Muscle of leg (tissue), 11 donors: Measurements from ENCODE around the gene ZNF341. TPM values are rescaled to one million over a fixed set of nuclear protein-coding genes. Genes with fewer than 3 reads are reported as not detected.
"Not testable (repeated sequence)": the region's sequence is repeated elsewhere in the genome, so short reads cannot be mapped to it uniquely, and the experiment has no call there.

Experiments
- DNase-seq: peaks from one replicate; pipeline ENCODE4 v3.0.0; 2013
- H3K27ac ChIP-seq: one replicate; pipeline ENCODE4 v1.5.1; 2013; ENCODE audit warnings: mild to moderate bottlenecking, low read length, control low read depth
- H3K27me3 ChIP-seq: one replicate; pipeline ENCODE4 v1.6.1; 2013; ENCODE audit warnings: low read length; ENCODE audit not compliant: control insufficient read depth, insufficient read depth
- H3K36me3 ChIP-seq: one replicate; pipeline ENCODE4 v1.6.1; 2013; ENCODE audit warnings: low read length; ENCODE audit not compliant: control insufficient read depth, insufficient read depth
- H3K4me1 ChIP-seq: one replicate; pipeline ENCODE4 v1.6.1; 2013; ENCODE audit warnings: low read length; ENCODE audit not compliant: control insufficient read depth, insufficient read depth
- H3K4me3 ChIP-seq: one replicate; pipeline ENCODE4 v1.5.1; 2013; ENCODE audit warnings: low read length, control low read depth
- H3K9me3 ChIP-seq: replicated peaks from 2 replicates; pipeline ENCODE4 v1.6.1; 2013; ENCODE audit warnings: low read depth, low read length; ENCODE audit not compliant: control insufficient read depth
- WGBS: methylation state at CpG from one replicate; pipeline ENCODE4 v1.1.5; 2013; ENCODE audit warnings: missing lambda C conversion rate; ENCODE audit not compliant: insufficient coverage; 5-methylcytosine and 5-hydroxymethylcytosine counted together
- polyA plus RNA-seq, 8 donors: library from polyadenylated mRNA; unstranded; fragments of 120-200 nt; gene quantifications; one replicate each; pipeline versions ENCODE4 v1.2.1 to v1.2.3, GENCODE V29; 2013; ENCODE audit warnings: inconsistent platforms in 1 of 8, low replicate concordance in 1 of 8; ENCODE audit not compliant: insufficient read length in 8 of 8, insufficient read depth in 1 of 8
- total RNA-seq: library from RNA; stranded (reverse); fragments of 120-200 nt; gene quantifications from one replicate; pipeline ENCODE4 v1.2.4, GENCODE V29; 2013

ZNF341 gene
- total and polyA plus RNA-seq, 9 donors: 1.3 to 3.2 (median 2.8) TPM

DNA sequence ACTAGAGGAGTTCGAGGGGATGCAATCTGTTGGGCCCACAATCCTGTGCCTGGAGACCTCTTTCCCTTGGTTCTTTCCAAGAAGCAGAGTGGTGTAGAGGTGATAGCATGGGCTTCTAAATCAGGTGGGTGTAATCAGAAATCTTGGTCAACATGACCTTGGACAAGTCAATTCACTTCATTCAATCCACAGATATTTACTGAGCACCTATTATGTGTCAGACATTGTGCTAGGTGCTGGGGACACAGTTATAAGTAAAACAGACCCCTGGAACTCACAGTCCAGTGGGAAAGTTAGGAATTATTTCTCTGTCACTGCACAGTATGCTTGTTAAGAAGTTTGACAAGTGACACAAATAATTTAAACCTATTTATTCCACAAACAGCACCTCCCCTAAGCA, 42.3 kb upstream of the ZNF341 start:
- H3K36me3 ChIP-seq: no peaks in the 10 kb centered on the region
- no peak for DNase-seq
- peaks cover 29% of the 10 kb centered on the region for H3K4me1 ChIP-seq
- no peak overlapping the region for H3K4me3 ChIP-seq
- H3K27ac ChIP-seq: no peak overlapping the region
- no CpG with 5 or more reads among the region's 1 CpG for WGBS
- H3K27me3 ChIP-seq: no peaks in the 10 kb centered on the region
- no peaks in the 10 kb centered on the region for H3K9me3 ChIP-seq

DNA sequence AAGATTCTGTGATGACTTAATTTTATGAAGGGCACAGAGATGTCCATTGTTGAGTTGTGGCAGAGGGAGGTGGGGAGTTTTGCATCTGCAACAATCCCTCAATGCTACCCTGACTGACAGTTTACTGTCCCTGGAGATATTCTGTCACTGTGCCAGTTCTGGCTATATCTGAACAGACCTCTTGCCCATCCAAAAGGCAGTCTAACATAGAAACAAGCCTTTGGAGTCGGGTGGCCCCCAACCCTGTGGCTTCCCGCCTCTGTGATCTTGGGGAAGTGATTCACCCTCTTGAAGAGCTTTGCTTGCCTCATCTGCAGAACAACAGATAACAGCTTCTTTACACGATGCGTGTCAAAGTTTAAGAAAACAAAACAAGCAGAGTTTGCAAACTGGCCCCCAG, 41.8 kb upstream of the ZNF341 start:
- WGBS: no CpG with 5 or more reads among the region's 4 CpGs

DNA sequence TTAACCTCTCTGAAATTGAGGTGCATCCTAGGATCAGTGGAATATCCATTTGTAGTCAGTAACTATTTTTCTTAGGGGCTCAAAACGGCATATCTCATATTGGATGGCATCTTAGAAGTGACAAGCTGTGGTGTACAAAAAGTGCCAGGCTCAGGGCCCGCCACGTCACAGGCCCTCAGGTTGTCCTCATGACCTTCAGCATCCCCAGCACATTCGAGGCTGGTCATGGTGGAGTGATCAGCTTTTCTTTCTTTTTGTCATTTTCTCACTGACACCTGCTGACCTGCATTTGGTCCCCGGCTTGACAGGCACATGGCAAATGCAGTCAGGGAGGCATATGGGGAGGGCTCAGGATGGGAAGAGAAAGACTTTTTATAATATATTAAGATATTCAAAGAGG, 38.5 kb upstream of the ZNF341 start:
- Histone ChIP-seq H3K36me3 (no peaks in the 10 kb centered on the region), H3K27ac (peak overlapping the region; percentile 38), H3K9me3 (no peaks in the 10 kb centered on the region), H3K27me3 (no peaks in the 10 kb centered on the region), H3K4me1 (peaks cover 28% of the 10 kb centered on the region), H3K4me3 (no peak overlapping the region)
- no peak for DNase-seq
- 92% methylated on average over 2 of the region's 5 CpGs for WGBS

More for the DNA sequence above, 41.8 kb upstream of the ZNF341 start:
- no peak overlapping the region for H3K4me3 ChIP-seq
- no peak for DNase-seq
- H3K4me1 ChIP-seq: peaks cover 29% of the 10 kb centered on the region
- H3K27ac ChIP-seq: no peak overlapping the region
- H3K9me3 ChIP-seq: no peaks in the 10 kb centered on the region
- no peaks in the 10 kb centered on the region for H3K27me3 ChIP-seq
- H3K36me3 ChIP-seq: no peaks in the 10 kb centered on the region

- Histone ChIP-seq H3K4me1 (peaks cover 28% of the 10 kb centered on the region), H3K27ac (peak overlapping the region; percentile 81), H3K4me3 (no peak overlapping the region), H3K9me3 (no peaks in the 10 kb centered on the region), H3K27me3 (no peaks in the 10 kb centered on the region), H3K36me3 (no peaks in the 10 kb centered on the region)
- peak; percentile 88 for DNase-seq
- WGBS: 46% methylated on average over 12 of the region's 17 CpGs
Observed at GRCh38 chr20:33693741-33694638, 37.8 kb upstream of the ZNF341 start.

DNA sequence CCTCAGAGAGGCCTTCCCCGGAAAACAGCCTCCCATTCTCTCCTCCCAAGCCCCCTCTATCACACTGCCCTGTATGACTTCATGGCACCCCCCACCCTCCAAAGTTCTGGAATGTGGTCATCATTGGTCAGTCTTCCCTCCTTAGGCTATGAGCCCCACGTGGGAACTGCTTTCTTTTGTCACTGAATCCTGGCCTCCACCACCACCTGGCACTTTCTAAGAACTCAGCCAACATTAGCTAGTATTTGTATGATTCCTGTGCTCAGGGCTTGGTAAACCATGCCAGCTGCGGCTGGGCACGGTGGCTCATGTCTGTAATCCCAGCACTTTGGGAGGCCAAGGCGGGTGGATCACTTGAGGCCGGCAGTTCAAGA, 37.2 kb upstream of the ZNF341 start:
- peaks cover 28% of the 10 kb centered on the region for H3K4me1 ChIP-seq
- H3K4me3 ChIP-seq: no peak overlapping the region
- no peaks in the 10 kb centered on the region for H3K36me3 ChIP-seq
- no peaks in the 10 kb centered on the region for H3K9me3 ChIP-seq
- H3K27ac ChIP-seq: peak overlapping the region; percentile 81
- WGBS: 61% methylated on average over 6 of the region's 6 CpGs
- DNase-seq: peak; percentile 56
- H3K27me3 ChIP-seq: no peaks in the 10 kb centered on the region

DNA sequence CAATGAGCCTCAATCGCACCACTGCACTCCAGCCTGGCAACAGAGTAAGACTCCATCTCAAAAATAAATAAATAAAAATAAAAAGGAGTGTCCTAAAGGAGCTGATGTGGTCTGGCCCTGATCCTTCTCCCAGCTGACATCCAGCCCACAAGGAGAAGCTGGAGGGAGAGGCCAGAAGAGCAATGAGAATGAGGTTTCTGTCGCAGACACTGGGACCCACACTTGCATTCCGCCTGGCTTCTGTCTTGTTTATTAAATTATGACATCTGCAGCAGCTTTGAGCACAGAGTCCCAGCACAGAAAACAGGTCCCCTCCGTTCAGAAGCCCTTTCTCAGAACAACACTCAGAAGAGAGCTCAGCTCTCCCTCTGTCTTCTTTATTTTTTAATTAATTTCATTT, 35.3 kb upstream of the ZNF341 start:
- no CpG with 5 or more reads among the region's 4 CpGs for WGBS
- Histone ChIP-seq H3K27me3 (no peaks in the 10 kb centered on the region), H3K4me3 (no peak overlapping the region), H3K36me3 (no peaks in the 10 kb centered on the region), H3K9me3 (no peaks in the 10 kb centered on the region), H3K27ac (no peak overlapping the region), H3K4me1 (peaks cover 28% of the 10 kb centered on the region)
- DNase-seq: no peak

- H3K27me3 ChIP-seq: no peaks in the 10 kb centered on the region
- H3K9me3 ChIP-seq: no peaks in the 10 kb centered on the region
- peaks cover 28% of the 10 kb centered on the region for H3K4me1 ChIP-seq
- 28% methylated on average over 5 of the region's 8 CpGs for WGBS
- peak overlapping the region; percentile 20 for H3K27ac ChIP-seq
- no peaks in the 10 kb centered on the region for H3K36me3 ChIP-seq
- DNase-seq: peak; percentile 90
- H3K4me3 ChIP-seq: no peak overlapping the region
Observed at GRCh38 chr20:33697129-33697528, 34.7 kb upstream of the ZNF341 start.

DNA sequence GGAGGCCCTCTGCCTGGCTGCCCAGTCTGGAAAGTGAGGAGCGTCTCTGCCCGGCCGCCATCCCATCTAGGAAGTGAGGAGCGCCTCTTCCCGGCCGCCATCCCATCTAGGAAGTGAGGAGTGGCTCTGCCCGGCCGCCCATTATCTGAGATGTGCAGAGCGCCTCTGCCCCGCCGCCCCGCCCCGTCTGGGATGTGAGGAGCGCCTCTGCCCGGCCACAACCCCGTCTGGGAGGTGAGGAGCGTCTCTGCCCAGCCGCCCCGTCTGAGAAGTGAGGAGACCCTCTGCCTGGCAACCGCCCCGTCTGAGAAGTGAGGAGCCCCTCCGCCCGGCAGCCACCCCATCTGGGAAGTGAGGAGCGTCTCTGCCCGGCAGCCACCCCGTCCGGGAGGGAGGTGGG, 32.8 kb upstream of the ZNF341 start:
- H3K4me1 ChIP-seq: peaks cover 29% of the 10 kb centered on the region
- not testable (repeated sequence) for H3K27me3 ChIP-seq, H3K27ac ChIP-seq, H3K36me3 ChIP-seq, H3K9me3 ChIP-seq, H3K4me3 ChIP-seq, DNase-seq
- WGBS: no CpG with 5 or more reads among the region's 27 CpGs

- not testable (repeated sequence) for H3K9me3 ChIP-seq, H3K27me3 ChIP-seq, H3K4me3 ChIP-seq, H3K36me3 ChIP-seq, DNase-seq, H3K27ac ChIP-seq
- WGBS: 94% methylated on average over 30 of the region's 45 CpGs
- peaks cover 14% of the 10 kb centered on the region for H3K4me1 ChIP-seq
Observed at GRCh38 chr20:33700696-33701441, 30.9 kb upstream of the ZNF341 start.

GRCh38 chr20:33701629-33702450, 30.0 kb upstream of the ZNF341 start:
- Histone ChIP-seq H3K27ac (no peak overlapping the region), H3K4me1 (peaks cover 13% of the 10 kb centered on the region), H3K9me3 (no peaks in the 10 kb centered on the region), H3K27me3 (no peaks in the 10 kb centered on the region), H3K4me3 (no peak overlapping the region), H3K36me3 (peaks cover under 1% of the 10 kb centered on the region)
- no peak for DNase-seq
- WGBS: 94% methylated on average over 19 of the region's 27 CpGs
